SKM-1 (cell line): ENCODE results near the gene ZNF282.

Experiments
- DNase-seq: peaks from one replicate; lab custom pipeline; 2025; ENCODE audit not compliant: unreplicated experiment; lab: John Stamatoyannopoulos, UW

Gene ZNF282

GRCh38 chr7:149195180-149196150, at the start of gene ZNF282:
TSS of gene ZNF282 (plus strand) at chr7:149195546. CDS start at chr7:149195590, 44 bp downstream.
- DNase-seq, result peak; percentile 39

- DNase-seq, result peak; percentile 61
Observed at GRCh38 chr7:149147072-149147751, 48.1 kb upstream of the ZNF282 start, which contains the start of gene ZNF398. TSS of gene ZNF398 (plus strand) at chr7:149147453. CDS start at chr7:149147743, 290 bp downstream.

GRCh38 chr7:149147752-149148653, 47.3 kb upstream of the ZNF282 start:
- no peak for DNase-seq

- DNase-seq, result no peak
Observed at GRCh38 chr7:149150981-149151380, 44.4 kb upstream of the ZNF282 start.

GRCh38 chr7:149153346-149153745, 42.0 kb upstream of the ZNF282 start:
- DNase-seq, result no peak

- no peak for DNase-seq
Observed at GRCh38 chr7:149154056-149154455, 41.3 kb upstream of the ZNF282 start.

- DNase-seq, result no peak
Observed at GRCh38 chr7:149156898-149157297, 38.4 kb upstream of the ZNF282 start.

GRCh38 chr7:149161241-149161848, 34.0 kb upstream of the ZNF282 start:
- no peak for DNase-seq

GRCh38 chr7:149166142-149166541, 29.2 kb upstream of the ZNF282 start:
- DNase-seq, result no peak

- DNase-seq, result no peak
Observed at GRCh38 chr7:149166630-149167352, 28.6 kb upstream of the ZNF282 start.

GRCh38 chr7:149171892-149172533, 23.3 kb upstream of the ZNF282 start:
- no peak for DNase-seq

- DNase-seq, result no peak
Observed at GRCh38 chr7:149172534-149172920, 22.8 kb upstream of the ZNF282 start.

GRCh38 chr7:149175150-149175549, 20.2 kb upstream of the ZNF282 start:
- no peak for DNase-seq

- DNase-seq, result no peak
Observed at GRCh38 chr7:149179241-149179640, 16.1 kb upstream of the ZNF282 start.

- no peak for DNase-seq
Observed at GRCh38 chr7:149180722-149181449, 14.5 kb upstream of the ZNF282 start.

GRCh38 chr7:149181450-149181790, 13.9 kb upstream of the ZNF282 start:
- no peak for DNase-seq

GRCh38 chr7:149184274-149184673, 11.1 kb upstream of the ZNF282 start:
- DNase-seq, result no peak

GRCh38 chr7:149188213-149188612, 7.1 kb upstream of the ZNF282 start:
- DNase-seq, result no peak
